Measurements from ENCODE around the gene RAI2. TPM values are rescaled to one million over a fixed set of nuclear protein-coding genes. Genes with fewer than 3 reads are reported as not detected.

The RAI2 gene
- total RNA-seq, 1 donor from 2014 or later, result 23.6 TPM

GRCh38 chrX:17830211-17830610, 30.9 kb downstream of the RAI2 start:
- peak overlapping the region; percentile 51 for H3K27ac ChIP-seq (replicated peaks)

GRCh38 chrX:17829566-17829965, 31.5 kb downstream of the RAI2 start:
- H3K27me3 ChIP-seq (ENCODE audit: low read depth), result no peaks in the 10 kb centered on the region
- no peak overlapping the region for H3K27ac ChIP-seq (replicated peaks)
- H3K4me1 ChIP-seq, result peaks cover 29% of the 10 kb centered on the region
- H3K36me3 ChIP-seq, result no peaks in the 10 kb centered on the region
- H3K4me3 ChIP-seq, result no peak overlapping the region
- DNase-seq, result no peak
- intact Hi-C loops (cut with micrococcal nuclease), result no loop called here
- no peaks in the 10 kb centered on the region for H3K9me3 ChIP-seq (replicated peaks)
- TF ChIP-seq, protein P1, sequence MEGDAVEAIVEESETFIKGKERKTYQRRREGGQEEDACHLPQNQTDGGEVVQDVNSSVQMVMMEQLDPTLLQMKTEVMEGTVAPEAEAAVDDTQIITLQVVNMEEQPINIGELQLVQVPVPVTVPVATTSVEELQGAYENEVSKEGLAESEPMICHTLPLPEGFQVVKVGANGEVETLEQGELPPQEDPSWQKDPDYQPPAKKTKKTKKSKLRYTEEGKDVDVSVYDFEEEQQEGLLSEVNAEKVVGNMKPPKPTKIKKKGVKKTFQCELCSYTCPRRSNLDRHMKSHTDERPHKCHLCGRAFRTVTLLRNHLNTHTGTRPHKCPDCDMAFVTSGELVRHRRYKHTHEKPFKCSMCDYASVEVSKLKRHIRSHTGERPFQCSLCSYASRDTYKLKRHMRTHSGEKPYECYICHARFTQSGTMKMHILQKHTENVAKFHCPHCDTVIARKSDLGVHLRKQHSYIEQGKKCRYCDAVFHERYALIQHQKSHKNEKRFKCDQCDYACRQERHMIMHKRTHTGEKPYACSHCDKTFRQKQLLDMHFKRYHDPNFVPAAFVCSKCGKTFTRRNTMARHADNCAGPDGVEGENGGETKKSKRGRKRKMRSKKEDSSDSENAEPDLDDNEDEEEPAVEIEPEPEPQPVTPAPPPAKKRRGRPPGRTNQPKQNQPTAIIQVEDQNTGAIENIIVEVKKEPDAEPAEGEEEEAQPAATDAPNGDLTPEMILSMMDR (IDR thresholded peaks at IDR 0.05; ENCODE audit: borderline replicate concordance), result no peak

More at GRCh38 chrX:17830211-17830610, 30.9 kb downstream of the RAI2 start:
- no peak overlapping the region for H3K4me3 ChIP-seq
- peaks cover 29% of the 10 kb centered on the region for H3K4me1 ChIP-seq
- H3K9me3 ChIP-seq (replicated peaks), result no peaks in the 10 kb centered on the region
- no peak for DNase-seq
- no peaks in the 10 kb centered on the region for H3K36me3 ChIP-seq
- TF ChIP-seq, protein P1 (IDR thresholded peaks at IDR 0.05; ENCODE audit: borderline replicate concordance), result no peak
- H3K27me3 ChIP-seq (ENCODE audit: low read depth), result no peaks in the 10 kb centered on the region
- intact Hi-C loops (cut with micrococcal nuclease), result no loop called here

DNA sequence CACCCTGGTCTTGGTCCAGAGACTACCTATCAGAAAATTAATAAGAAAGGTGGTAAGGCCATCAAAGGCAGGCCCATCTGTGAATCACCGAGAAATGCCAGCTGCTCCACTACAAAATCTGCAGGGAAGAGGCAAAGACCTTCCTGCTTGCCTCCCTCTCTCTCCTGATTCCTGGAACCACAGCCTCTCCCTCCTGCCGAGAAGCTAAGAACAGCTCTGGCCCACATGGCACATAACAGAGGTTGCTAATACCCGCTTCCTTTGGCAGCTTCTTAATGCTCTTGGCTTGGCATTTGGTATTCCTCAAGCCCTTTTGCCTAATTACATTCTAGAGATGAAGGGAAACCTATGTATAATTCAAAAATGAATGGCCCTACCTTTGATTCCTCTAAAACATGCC, 32.9 kb downstream of the RAI2 start:
- no peaks in the 10 kb centered on the region for H3K36me3 ChIP-seq
- no peaks in the 10 kb centered on the region for H3K9me3 ChIP-seq (replicated peaks)
- peaks cover 29% of the 10 kb centered on the region for H3K4me1 ChIP-seq
- DNase-seq, result no peak
- H3K27ac ChIP-seq (replicated peaks), result no peak overlapping the region
- H3K27me3 ChIP-seq (ENCODE audit: low read depth), result no peaks in the 10 kb centered on the region
- no peak overlapping the region for H3K4me3 ChIP-seq
- TF ChIP-seq, protein P1 (IDR thresholded peaks at IDR 0.05; ENCODE audit: borderline replicate concordance), result no peak
- intact Hi-C loops (cut with micrococcal nuclease), result no loop called here

DNA sequence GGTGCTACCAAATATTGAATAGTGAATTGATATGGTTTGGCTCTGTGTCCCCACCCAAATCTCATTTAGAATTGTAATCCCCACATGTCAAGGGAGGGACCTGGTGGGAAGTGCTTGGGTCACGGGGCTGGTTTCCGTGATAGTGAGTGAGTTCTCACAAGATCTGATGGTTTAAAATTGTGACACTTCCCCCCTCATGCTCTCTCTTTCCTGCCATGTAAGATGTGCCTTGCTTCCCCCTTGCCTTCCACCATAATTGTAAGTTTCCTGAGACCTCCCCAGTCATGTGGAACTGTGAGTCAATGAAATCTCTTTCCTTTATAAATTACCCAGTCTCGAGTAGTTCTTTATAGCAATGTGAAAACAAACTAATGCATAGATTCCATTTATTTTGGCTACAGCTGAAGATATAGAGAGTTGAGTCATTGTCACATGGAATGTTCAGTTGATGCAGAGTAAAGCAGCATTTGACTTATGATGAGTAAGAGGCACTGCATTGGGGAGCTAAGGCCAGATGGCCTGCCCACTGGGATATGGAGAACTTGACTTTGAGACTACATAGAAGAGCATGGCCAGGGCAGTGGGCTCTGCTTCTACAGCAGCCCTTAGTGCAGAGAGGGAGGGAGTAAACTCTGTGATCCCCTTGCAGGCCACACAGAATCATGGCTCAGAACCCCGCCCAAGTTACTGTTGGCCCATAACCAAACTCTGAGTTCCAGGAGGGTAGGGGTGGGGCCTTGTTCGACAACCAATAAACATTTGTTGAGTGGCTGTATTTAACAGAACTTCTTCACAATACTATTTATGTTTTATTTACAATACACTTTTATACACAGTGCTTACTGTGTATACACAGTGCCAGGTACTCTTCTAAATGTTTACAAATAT, 34.2 kb downstream of the RAI2 start:
- Histone ChIP-seq H3K27me3 (ENCODE audit: low read depth) (no peaks in the 10 kb centered on the region), H3K9me3 (replicated peaks) (no peaks in the 10 kb centered on the region), H3K4me3 (no peak overlapping the region), H3K4me1 (peaks cover 29% of the 10 kb centered on the region), H3K36me3 (no peaks in the 10 kb centered on the region), H3K27ac (replicated peaks) (no peak overlapping the region)
- DNase-seq, result no peak
- intact Hi-C loops (cut with micrococcal nuclease), result no loop called here
- TF ChIP-seq, protein P1 (IDR thresholded peaks at IDR 0.05; ENCODE audit: borderline replicate concordance), result no peak

GRCh38 chrX:17824980-17825379, 36.1 kb downstream of the RAI2 start:
- no peaks in the 10 kb centered on the region for H3K27me3 ChIP-seq (ENCODE audit: low read depth)
- no peak for DNase-seq
- peaks cover 11% of the 10 kb centered on the region for H3K4me1 ChIP-seq
- no peaks in the 10 kb centered on the region for H3K9me3 ChIP-seq (replicated peaks)
- H3K36me3 ChIP-seq, result no peaks in the 10 kb centered on the region
- intact Hi-C loops (cut with micrococcal nuclease), result no loop called here
- TF ChIP-seq, protein P1 (IDR thresholded peaks at IDR 0.05; ENCODE audit: borderline replicate concordance), result no peak
- H3K4me3 ChIP-seq, result no peak overlapping the region
- H3K27ac ChIP-seq (replicated peaks), result no peak overlapping the region
